Endometrium (tissue), 2 donors: ENCODE results near the gene PRSS27.
"Not testable (repeated sequence)": the region's sequence is repeated elsewhere in the genome, so short reads cannot be mapped to it uniquely, and the experiment has no call there.

ENCODE experiments used
- FAIRE-seq: peaks from 2 replicates; lab custom pipeline; 2012; peaks lifted over from hg19 to GRCh38; lab: Jason Lieb, UNC
- donor health status: control.
- donor health status: control.

The PRSS27 gene

GRCh38 chr16:2692948-2693651 lies 26.9 kb downstream of the PRSS27 start:
- no peak for FAIRE-seq

- no peak for FAIRE-seq
Observed at GRCh38 chr16:2692251-2692947, 27.6 kb downstream of the PRSS27 start.

- FAIRE-seq, result no peak
Observed at GRCh38 chr16:2691491-2692248, 28.4 kb downstream of the PRSS27 start.

GRCh38 chr16:2690852-2691251 lies 29.2 kb downstream of the PRSS27 start:
- no peak for FAIRE-seq

GRCh38 chr16:2689968-2690801 lies 29.8 kb downstream of the PRSS27 start:
- no peak for FAIRE-seq

- not testable (repeated sequence) for FAIRE-seq
Observed at GRCh38 chr16:2689422-2689821, 30.6 kb downstream of the PRSS27 start.

- no peak for FAIRE-seq
Observed at GRCh38 chr16:2687531-2688308, 32.3 kb downstream of the PRSS27 start.

GRCh38 chr16:2686912-2687507 lies 33.0 kb downstream of the PRSS27 start:
- no peak for FAIRE-seq

- FAIRE-seq, result not testable (repeated sequence)
Observed at GRCh38 chr16:2686075-2686474, 33.9 kb downstream of the PRSS27 start.

GRCh38 chr16:2683041-2683440 lies 37.0 kb downstream of the PRSS27 start:
- not testable (repeated sequence) for FAIRE-seq

GRCh38 chr16:2682209-2683021 lies 37.6 kb downstream of the PRSS27 start, which contains the start of gene KCTD5:
TSS of gene KCTD5 (plus strand) at chr16:2682523. CDS start at chr16:2682549, 26 bp downstream.
- no peak for FAIRE-seq

- FAIRE-seq, result not testable (repeated sequence)
Observed at GRCh38 chr16:2680360-2680759, 39.7 kb downstream of the PRSS27 start.

GRCh38 chr16:2679902-2680301 lies 40.1 kb downstream of the PRSS27 start:
- FAIRE-seq, result not testable (repeated sequence)

GRCh38 chr16:2678206-2678965 lies 41.6 kb downstream of the PRSS27 start:
- FAIRE-seq, result not testable (repeated sequence)

GRCh38 chr16:2676937-2677336 lies 43.1 kb downstream of the PRSS27 start:
- FAIRE-seq, result not testable (repeated sequence)

- no peak for FAIRE-seq
Observed at GRCh38 chr16:2675714-2676113, 44.3 kb downstream of the PRSS27 start.

- no peak for FAIRE-seq
Observed at GRCh38 chr16:2675021-2675420, 45.0 kb downstream of the PRSS27 start.

GRCh38 chr16:2673066-2673999 lies 46.7 kb downstream of the PRSS27 start:
- FAIRE-seq, result no peak
